HCEC 1CT (cell line): Measurements from ENCODE around the gene KRTAP2-2.
"Not testable (repeated sequence)": the region's sequence is repeated elsewhere in the genome, so short reads cannot be mapped to it uniquely, and the experiment has no call there.

Experiments used
- DNase-seq: peaks from one replicate; pipeline ENCODE4 v3.0.0-alpha.2; 2017

The KRTAP2-2 gene

DNA sequence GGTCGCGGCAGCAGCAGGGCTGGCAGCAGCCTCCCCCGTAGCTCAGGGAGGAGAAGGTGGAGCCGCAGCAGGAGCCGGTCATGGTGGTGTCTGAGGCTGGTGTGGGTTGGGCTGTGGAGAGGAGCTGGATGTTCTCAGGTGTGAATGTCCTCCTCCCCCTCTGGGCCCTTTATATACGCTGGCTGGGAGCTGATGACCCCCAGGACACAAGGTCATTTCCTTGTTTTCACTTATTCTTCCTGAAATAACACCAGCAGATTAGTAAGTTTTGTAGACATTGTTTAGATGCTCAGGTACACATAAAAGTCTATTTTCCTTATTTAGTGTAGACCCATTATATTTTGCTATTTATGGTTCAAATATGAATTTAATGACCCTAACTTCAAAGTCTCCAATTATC lies at the start of gene KRTAP2-2:
KRTAP2-2 (minus strand) TSS at position 101 of the 400 bp plus-strand sequence; CDS start at position 82, 19 bp downstream.
- DNase-seq: not testable (repeated sequence)

- DNase-seq: peak; percentile 60
Observed at GRCh38 chr17:41104386-41105038, 49.5 kb upstream of the KRTAP2-2 start.

- peak; percentile 44 for DNase-seq
Observed at GRCh38 chr17:41103896-41104295, 48.9 kb upstream of the KRTAP2-2 start.

DNA sequence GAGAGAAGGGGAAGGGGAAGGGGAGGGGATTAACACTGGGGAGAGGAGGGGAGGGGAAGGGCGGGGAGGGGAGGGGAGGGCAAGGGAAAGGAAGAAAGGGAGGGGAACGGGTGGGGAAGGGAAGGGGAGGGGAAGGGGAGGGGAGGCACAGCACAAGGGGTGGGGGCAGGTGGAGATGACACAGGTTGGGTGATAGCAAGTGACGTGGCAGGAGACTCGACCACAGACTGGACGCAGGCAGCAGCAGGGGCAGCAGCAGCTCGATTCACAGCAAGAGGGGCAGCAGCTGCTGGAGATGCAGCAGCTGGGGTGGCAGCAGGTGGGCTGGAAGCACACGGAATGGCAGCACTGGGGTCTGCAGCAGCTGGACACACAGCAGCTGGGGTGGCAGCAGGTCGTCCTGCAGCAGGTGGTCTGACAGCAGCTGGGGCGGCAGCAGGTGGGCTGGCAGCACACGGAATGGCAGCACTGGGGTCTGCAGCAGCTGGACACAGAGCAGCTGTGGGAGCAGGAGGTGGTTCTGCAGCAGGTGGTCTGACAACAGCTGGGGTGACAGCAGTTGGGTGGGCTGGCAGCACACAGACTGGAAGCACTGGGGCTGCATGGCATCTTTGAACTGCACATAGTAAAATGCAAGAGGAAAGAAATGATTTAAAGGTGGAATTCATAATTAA lies 46.7 kb upstream of the KRTAP2-2 start, which contains the start of gene KRTAP4-16:
KRTAP4-16 (minus strand) TSS at position 624 of the 674 bp plus-strand sequence; CDS start at position 624, 0 bp downstream.
- no peak for DNase-seq

GRCh38 chr17:41099682-41100480 lies 44.9 kb upstream of the KRTAP2-2 start:
- DNase-seq: peak; percentile 69

GRCh38 chr17:41098481-41098880 lies 43.5 kb upstream of the KRTAP2-2 start:
- peak; percentile 58 for DNase-seq

DNA sequence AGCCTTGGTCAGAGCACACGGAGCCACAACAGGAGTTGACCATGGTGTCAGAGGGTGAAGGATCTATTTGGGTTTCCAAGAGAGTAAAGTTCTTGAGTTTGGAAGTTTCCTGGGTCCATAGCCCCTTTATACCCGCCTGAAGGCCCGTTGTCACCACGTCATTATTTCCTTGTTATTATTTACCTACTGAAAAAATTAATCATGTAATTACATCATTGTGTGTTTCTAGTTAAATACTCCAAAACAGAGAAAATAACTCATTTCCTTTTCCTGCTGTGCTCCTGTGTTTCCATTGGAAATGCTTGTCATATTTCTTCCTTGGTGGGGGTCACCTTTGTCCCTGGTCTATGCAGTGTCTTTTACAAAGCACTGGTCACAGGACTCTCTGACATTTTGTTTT lies 43.0 kb upstream of the KRTAP2-2 start, which contains the start of gene KRTAP4-8:
KRTAP4-8 (minus strand) TSS at position 101 of the 400 bp plus-strand sequence; CDS start at position 43, 58 bp downstream.
- DNase-seq: no peak

GRCh38 chr17:41096055-41096454 lies 41.0 kb upstream of the KRTAP2-2 start:
- DNase-seq: no peak

DNA sequence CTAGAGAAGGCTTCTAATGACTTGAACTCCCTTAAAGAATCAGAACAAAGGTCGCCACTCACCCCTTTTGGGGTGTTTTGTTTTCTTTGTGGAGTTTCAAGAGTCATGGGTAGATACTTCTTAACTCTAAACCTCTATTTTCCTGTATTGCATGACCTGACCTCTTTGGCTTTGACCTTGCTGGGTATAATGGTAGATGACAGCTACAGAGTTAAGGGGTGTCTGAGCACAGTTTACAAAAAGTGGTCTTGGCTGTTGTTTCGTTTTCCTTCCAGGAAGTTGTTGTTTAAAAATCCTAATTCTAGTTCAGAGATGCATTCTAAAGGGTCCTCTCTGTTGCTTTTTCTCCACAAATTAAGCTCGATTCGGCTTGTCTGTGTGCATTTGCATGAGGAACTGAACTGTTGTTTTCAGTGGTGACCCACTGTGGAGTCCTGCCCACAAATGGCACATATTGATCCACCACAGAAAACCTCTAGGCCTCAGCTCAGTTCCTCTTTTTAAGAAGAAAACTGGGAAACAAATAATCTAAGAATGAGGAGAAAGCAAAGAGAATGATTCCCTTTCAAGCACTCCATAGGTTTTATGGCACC lies 33.8 kb upstream of the KRTAP2-2 start:
- DNase-seq: not testable (repeated sequence)

GRCh38 chr17:41084100-41084856 lies 29.2 kb upstream of the KRTAP2-2 start, which contains the start of gene KRTAP4-7:
TSS of gene KRTAP4-7 (plus strand) at chr17:41084150. CDS start at chr17:41084207, 57 bp downstream.
- not testable (repeated sequence) for DNase-seq

DNA sequence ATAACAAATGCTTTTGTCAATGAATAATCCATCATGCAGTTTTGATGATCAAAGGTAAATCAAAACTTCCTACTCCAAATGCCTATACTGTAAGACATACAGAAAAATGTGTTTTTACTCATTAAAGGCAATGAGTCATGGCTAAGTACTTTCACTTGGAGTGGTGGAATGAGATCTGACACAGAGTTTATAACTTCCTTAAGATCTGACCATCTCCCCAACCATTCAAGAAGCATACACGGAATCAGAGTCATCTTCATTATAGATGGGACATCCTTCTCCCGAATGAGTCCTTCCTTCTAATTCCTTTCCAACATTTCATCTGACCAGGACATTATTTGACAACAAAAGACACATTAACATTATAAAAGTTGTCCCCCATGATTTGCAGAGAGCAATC lies 28.4 kb upstream of the KRTAP2-2 start:
- DNase-seq: peak; percentile 65

DNA sequence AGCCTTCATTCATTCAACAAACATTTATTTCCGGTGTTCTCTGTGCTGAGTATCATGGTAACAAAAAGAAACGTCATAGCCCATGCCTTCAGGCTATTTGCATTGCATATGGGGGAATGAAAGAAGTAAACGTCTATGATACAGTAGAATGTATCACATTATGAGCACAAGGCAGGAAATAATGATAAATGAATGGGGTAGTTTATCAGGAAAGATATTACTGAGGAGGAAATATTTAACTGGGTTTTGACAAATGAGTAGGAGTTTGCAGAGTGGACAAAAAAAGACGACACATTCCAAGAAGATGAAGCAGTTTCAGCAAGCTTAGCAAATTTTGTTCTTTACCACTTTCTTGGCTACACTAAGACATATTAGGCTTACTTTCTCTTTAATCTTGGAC lies 27.6 kb upstream of the KRTAP2-2 start:
- DNase-seq: peak; percentile 24

DNA sequence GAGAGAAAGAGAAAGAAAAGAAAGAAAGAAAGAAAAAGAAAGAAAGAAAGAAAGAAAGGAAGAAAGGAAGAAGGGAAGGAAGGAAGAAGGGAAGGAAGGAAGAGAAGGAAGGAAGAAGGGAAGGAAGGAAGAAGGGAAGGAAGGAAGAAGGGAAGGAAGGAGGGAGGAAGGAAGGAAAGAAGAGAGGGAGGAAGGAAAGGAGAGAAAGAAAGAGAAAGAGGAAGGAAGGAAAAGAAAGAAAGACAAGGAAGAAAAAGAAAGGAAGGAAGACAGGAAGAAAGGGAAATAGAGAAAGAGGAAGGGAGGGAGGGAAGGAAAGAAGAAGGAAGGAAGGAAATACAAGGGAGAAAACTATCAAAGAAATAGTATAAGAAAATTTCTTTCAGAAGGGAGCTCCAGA lies 21.8 kb upstream of the KRTAP2-2 start:
- DNase-seq: no peak

DNA sequence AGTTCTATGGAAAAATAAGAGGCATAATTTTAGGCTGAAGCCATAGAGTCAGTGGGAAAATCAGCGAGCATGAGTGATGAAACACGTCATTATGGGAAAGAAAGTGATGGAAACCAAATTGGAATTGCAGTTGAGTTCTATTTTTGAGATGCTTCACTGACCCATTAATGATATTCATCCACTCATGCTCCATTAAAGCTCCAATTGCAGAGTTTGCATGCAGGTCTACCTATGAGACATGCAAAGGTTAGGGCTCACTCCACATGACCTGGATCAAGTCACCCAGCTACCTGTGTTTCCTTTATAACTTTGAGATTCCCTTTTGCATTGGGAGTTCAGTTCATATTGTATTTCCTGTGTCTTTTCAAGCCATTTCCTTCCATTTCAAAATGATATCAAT lies 18.6 kb upstream of the KRTAP2-2 start:
- DNase-seq: no peak

- DNase-seq: no peak
Observed at GRCh38 chr17:41071606-41072360, 16.8 kb upstream of the KRTAP2-2 start.

- no peak for DNase-seq
Observed at GRCh38 chr17:41069031-41069430, 14.0 kb upstream of the KRTAP2-2 start.

GRCh38 chr17:41067281-41067680 lies 12.3 kb upstream of the KRTAP2-2 start:
- DNase-seq: no peak

GRCh38 chr17:41065829-41066624 lies 11.0 kb upstream of the KRTAP2-2 start, which contains the start of gene KRTAP2-4:
TSS of gene KRTAP2-4 (minus strand) at chr17:41065879. CDS start at chr17:41065845, 34 bp downstream.
- peak; percentile 94 for DNase-seq

- DNase-seq: not testable (repeated sequence)
Observed at GRCh38 chr17:41065016-41065689, 10.1 kb upstream of the KRTAP2-2 start.

- DNase-seq: no peak
Observed at GRCh38 chr17:41064301-41064700, 9.3 kb upstream of the KRTAP2-2 start.
